LHCN-M2 (cell line): Measurements from ENCODE around the gene NUDT16L1. TPM values are rescaled to one million over a fixed set of nuclear protein-coding genes. Genes with fewer than 3 reads are reported as not detected.

Source experiments
- DNase-seq: peaks from one replicate; pipeline ENCODE4 v3.0.0-alpha.2; 2012; ENCODE audit warnings: low read depth
- total RNA-seq: library from RNA; depleted of rRNA; stranded (reverse); fragments of >200 nt; gene quantifications from 2 replicates; pipeline ENCODE4 v1.2.3, GENCODE V29; 2014

The NUDT16L1 gene
- total RNA-seq, 1 experiment from 2014 or later = 40.4 TPM

DNA sequence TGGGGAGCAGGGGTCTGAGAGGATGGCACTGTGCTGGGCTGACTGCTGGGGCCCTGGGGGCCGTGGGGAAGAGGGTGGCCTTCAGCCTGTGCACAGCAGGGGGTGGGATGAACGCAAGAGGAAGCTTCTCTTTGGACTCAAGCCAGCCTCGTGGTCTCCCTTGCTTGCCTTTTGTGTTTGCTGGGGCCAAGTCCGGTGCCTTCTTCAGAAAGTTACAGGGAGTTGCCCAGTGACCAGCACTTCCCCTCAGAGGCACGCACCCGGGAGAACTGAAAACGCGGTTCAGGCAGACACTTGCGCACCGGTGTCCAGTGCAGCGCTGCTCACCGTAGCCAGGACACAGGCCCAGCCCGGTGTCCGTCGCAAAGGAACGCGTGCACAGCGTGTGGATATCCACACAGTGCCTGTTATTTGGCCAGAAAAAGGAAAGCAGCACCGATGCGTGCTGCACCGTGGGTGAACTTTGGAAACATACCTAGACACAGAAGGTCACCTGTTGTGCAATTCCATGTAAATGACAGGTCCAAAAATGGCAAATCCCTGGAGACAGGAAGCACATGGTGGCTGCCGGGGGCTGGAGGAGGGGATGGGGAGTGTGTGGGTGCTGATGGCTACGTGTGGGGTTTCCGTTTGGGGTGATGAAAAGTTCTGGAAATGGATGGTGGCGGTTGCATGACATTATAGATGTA lies 29.4 kb upstream of the NUDT16L1 start:
- DNase-seq = no peak

DNA sequence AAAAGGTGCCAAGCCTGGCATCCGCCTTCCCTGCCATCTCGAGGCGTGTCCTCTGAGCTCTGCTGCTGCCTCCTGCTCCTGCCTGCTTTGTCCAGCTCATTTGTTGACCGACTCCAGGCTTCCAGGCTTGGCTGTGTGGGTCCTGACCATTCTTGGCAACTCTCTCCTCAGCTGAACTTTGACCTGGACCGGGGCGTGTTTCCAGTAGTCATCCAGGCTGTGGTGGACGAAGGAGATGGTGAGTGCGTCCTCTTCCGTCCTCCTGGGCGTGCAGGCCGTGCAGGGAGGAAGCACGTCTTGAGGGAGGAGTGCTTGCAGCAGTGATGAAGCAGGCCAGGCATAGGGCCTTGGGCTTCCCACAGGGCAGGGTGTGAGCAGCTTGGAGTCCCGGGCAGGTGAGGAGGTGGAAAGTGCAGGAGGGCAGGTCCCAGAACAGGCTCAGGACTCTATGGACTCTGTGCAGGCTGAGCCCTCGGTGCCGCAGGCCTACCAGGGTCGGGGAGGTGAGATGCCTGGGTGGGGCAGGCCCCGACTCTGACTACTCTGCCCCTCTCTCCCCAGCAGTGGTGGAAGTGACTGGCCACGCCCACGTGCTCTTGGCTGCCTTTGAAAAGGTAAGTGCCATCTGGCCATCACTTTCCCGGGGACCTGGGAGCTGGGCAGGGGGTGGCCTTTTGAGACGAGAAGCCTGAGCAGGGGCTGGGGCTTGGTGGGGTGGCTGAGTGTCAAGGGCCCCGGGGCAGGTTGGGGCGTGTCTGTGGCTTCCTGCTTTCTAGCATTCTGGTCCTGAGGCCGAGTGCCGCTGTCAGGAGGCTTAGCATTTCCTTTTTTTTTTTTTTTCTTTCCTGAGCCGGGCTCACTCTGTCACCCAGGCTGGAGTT lies 28.6 kb upstream of the NUDT16L1 start:
- DNase-seq = no peak

DNA sequence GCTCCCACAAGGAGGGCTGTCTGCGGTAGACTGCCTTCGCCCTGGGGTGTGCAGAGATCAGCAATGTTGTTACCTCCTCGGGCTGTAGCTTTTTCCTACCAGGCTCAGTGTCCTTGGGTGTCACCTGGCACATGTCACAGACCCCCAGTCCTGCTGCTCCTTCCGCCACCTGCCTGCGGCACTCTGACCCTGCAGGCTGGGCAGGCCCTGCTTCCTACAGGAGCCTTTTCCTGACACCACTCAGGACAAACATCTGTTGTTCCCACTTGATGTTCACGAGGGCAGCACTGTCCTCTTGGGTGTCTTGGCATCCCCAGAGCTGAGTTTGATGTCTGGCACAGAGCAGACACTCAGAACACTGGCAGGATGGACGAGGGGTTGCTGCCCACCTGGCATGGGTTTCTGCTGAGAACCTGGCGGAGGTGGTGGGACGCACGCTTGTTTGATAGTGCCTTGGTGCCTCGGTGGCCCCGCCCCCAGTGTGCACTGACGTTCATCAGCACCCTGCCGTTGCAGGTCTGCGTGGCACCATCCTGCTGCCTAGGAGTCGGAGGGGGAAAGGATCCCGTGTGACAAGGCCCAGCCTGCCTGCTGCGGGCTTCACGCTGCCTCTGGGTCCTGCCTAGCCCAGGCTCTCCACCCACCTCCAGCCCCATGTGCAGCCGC lies 26.7 kb upstream of the NUDT16L1 start:
- no peak for DNase-seq

GRCh38 chr16:4667203-4667963 lies 26.0 kb upstream of the NUDT16L1 start:
- DNase-seq = no peak

GRCh38 chr16:4668313-4668960 lies 24.9 kb upstream of the NUDT16L1 start:
- DNase-seq = no peak

GRCh38 chr16:4673387-4674046 lies 19.8 kb upstream of the NUDT16L1 start:
- DNase-seq = no peak

DNA sequence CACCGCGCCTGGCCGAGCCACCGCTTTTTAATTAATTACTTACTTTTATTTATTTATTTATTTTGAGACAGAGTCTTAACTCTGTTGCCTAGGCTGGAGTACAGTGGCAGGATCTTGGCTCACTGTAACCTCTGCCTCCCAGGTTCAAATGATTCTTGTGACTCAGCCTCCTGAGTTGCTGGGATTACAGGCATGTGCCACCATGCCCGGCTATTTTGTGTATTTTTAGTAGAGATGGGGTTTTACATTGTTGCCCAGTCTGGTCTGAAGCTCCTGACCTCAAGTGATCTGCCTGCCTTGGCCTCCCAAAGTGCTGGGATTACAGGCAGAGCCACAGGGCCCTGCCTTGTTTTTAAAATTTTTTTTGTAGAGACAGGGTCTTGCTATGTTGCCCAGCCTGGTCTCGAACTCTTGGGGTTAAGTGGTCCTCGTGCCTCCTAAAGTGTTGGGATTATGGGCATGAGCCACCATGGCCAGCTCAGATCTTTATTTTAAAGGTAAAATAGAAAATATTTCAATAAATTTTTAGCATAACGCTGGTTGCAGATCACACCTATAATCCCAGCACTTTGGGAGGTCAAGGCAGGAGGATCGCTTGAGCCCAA lies 18.3 kb upstream of the NUDT16L1 start:
- DNase-seq = no peak

GRCh38 chr16:4675864-4676786 lies 17.2 kb upstream of the NUDT16L1 start:
- DNase-seq = no peak

DNA sequence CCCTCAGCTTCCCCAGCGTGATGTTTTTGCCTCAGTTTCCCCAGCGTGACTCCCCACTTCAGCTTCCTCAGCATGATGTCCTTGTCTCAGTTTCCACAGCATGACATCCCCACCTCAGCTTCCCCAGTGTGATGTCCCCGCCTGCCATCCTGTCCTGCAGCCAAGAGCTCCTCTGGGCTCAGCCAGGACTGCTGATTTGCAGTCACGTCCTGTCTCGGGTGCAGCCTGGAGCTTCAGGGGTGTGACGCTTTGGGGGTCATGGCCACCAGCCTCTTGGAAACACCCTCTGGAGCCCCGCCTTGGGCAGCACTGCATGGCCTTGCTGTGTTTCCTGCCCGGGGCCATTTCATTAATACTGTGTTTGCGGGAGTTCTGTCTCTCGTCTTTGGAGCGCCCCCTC lies 16.5 kb upstream of the NUDT16L1 start:
- DNase-seq = no peak

- DNase-seq = no peak
Observed at GRCh38 chr16:4677390-4677789, 16.0 kb upstream of the NUDT16L1 start.

DNA sequence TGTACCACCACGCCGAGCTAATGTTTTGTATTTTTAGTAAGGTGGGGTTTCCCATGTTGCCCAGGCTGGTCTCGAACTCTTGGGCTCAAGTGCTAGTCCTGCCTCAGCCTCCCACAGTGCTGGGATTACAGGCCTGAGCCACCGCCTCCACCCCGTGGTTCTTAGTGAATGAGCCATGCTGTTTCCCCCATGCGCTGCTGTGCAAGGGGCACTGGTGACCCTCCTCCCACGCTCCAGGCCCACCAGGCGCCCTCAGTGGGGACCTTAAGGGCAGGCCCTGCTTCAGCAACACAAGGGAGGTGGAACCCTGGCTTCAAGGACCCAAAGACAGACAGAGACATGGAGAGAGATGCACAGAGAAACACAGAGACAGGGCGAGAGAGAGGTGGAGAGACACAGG lies 15.4 kb upstream of the NUDT16L1 start:
- DNase-seq = no peak

- no peak for DNase-seq
Observed at GRCh38 chr16:4678596-4678995, 14.8 kb upstream of the NUDT16L1 start.

- DNase-seq = no peak
Observed at GRCh38 chr16:4679156-4679849, 14.1 kb upstream of the NUDT16L1 start.

DNA sequence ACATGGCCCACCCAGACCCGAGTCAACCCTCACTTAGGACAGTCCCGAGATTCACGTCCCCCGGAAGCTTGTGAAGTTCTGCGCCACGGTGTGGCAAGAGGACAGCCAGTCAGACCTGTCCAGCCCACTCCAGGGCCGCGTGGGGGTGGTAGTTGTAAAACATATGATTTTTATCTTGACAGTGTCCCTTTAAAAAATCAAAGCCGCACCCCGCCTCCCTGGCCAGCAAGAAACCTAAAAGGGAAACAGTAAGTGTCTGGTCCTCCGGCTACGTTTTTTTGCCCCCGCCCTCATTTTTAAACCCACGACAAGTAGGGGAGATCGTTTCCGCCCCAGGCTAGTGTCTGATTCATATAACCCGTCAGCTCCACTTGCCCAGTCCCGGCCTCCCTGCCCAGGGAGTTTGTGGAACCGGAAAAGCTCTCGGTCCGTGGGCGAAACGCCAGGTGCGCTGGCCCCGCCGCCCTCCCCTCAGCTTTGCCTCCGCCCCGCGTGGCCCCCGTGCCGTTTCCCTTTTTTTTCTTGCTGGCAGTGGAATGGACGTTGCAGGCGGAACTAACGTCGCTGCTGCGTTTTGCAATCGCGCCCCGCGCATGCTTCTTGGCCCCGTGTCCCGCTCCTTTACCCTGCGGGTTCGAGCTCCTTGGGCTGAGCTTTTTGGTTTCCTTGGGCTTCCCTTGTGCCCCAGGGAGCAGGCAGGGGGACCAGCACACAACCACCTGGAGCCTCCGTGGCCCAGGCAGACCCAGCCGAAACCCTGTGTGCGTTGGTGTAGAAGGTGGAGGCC lies 13.3 kb upstream of the NUDT16L1 start:
- peak; percentile 73 for DNase-seq

- no peak for DNase-seq
Observed at GRCh38 chr16:4680673-4681470, 12.5 kb upstream of the NUDT16L1 start.

GRCh38 chr16:4681471-4682083 lies 11.8 kb upstream of the NUDT16L1 start:
- no peak for DNase-seq
